Glutamatergic neuron (in vitro differentiated cells): Measurements from ENCODE around the gene PIGC. TPM values are rescaled to one million over a fixed set of nuclear protein-coding genes. Genes with fewer than 3 reads are reported as not detected.

ENCODE experiments used
- DNase-seq: peaks from one replicate; pipeline ENCODE4 v3.0.0; 2022
- H3K27ac Mint-ChIP-seq: one replicate; pipeline ENCODE4 v1.8.0; 2020; ENCODE audit warnings: mild to moderate bottlenecking, mixed read lengths, inconsistent platforms; ENCODE audit not compliant: unreplicated experiment
- H3K27me3 Mint-ChIP-seq: one replicate; pipeline ENCODE4 v1.8.0; 2020; ENCODE audit warnings: mild to moderate bottlenecking, moderate library complexity, mixed read lengths, inconsistent platforms; ENCODE audit not compliant: unreplicated experiment
- H3K36me3 Mint-ChIP-seq: one replicate; pipeline ENCODE4 v1.8.0; 2020; ENCODE audit warnings: mild to moderate bottlenecking, mixed read lengths, inconsistent platforms; ENCODE audit not compliant: unreplicated experiment
- H3K4me1 Mint-ChIP-seq: one replicate; pipeline ENCODE4 v1.8.0; 2020; ENCODE audit warnings: mild to moderate bottlenecking, low read depth, mixed read lengths, inconsistent platforms; ENCODE audit not compliant: unreplicated experiment
- H3K4me3 Mint-ChIP-seq: one replicate; pipeline ENCODE4 v1.8.0; 2020; ENCODE audit warnings: mild to moderate bottlenecking, mixed read lengths, inconsistent platforms; ENCODE audit not compliant: unreplicated experiment
- H3K9me3 Mint-ChIP-seq: one replicate; pipeline ENCODE4 v1.8.0; 2020; ENCODE audit warnings: mild to moderate bottlenecking, moderate library complexity, mixed read lengths, inconsistent platforms; ENCODE audit not compliant: unreplicated experiment
- total RNA-seq: library from RNA; stranded (reverse); fragmentation: NEBNext Ultra II Directional; extraction: Animal tissue kit (Norgen Biotek cat#: 25700); gene quantifications from one replicate; pipeline ENCODE4 v1.2.1, GENCODE V29; 2021; ENCODE audit not compliant: unreplicated experiment
- TF ChIP-seq, protein P1 (sequence below): fragments of 200-600 bp; sonication (generic); IDR thresholded peaks from one replicate; pipeline ENCODE4 v1.5.0; 2021; ENCODE audit not compliant: partially characterized antibody, unreplicated experiment

The PIGC gene
- total RNA-seq, 1 donor from 2014 or later, result 27.7 TPM

- Mint-ChIP-seq H3K27me3 (no peaks in the 10 kb centered on the region), H3K4me3 (no peak overlapping the region), H3K36me3 (no peaks in the 10 kb centered on the region), H3K9me3 (no peaks in the 10 kb centered on the region), H3K4me1 (peaks cover 8% of the 10 kb centered on the region), H3K27ac (no peak overlapping the region)
- DNase-seq, result no peak
- TF ChIP-seq, protein P1, sequence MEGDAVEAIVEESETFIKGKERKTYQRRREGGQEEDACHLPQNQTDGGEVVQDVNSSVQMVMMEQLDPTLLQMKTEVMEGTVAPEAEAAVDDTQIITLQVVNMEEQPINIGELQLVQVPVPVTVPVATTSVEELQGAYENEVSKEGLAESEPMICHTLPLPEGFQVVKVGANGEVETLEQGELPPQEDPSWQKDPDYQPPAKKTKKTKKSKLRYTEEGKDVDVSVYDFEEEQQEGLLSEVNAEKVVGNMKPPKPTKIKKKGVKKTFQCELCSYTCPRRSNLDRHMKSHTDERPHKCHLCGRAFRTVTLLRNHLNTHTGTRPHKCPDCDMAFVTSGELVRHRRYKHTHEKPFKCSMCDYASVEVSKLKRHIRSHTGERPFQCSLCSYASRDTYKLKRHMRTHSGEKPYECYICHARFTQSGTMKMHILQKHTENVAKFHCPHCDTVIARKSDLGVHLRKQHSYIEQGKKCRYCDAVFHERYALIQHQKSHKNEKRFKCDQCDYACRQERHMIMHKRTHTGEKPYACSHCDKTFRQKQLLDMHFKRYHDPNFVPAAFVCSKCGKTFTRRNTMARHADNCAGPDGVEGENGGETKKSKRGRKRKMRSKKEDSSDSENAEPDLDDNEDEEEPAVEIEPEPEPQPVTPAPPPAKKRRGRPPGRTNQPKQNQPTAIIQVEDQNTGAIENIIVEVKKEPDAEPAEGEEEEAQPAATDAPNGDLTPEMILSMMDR, result no peak
Measured at GRCh38 chr1:172391976-172392375, 51.9 kb downstream of the PIGC start.

Other genes starting within 250 kb of the PIGC start
- not detected for gene C1orf105, start 23.4 kb downstream of the PIGC start, total RNA-seq
- gene SUCO, start 89.1 kb upstream of the PIGC start, total RNA-seq, result 51.7 TPM
- not detected for gene FASLG, start 215.0 kb upstream of the PIGC start, total RNA-seq